GM13976 (cell line): Measurements from ENCODE around the gene VTI1A.

Experiments used
- DNase-seq: peaks from one replicate; pipeline ENCODE4 v3.0.0; 2012; ENCODE audit warnings: low spot score
- CTCF ChIP-seq: IDR thresholded peaks from 2 replicates; pipeline ENCODE4 v1.5.1; 2012; ENCODE audit warnings: borderline replicate concordance, mild to moderate bottlenecking; ENCODE audit not compliant: insufficient read depth; ENCODE audit errors: extremely low read depth, missing control alignments, control extremely low read depth
- in situ Hi-C: fragments of 300-500 bp; cut with MboI; formaldehyde crosslinking; loops from one replicate; pipeline ENCODE4 v1.12.0; 2022; ENCODE audit warnings: low sequenced_read_pairs, mixed read lengths, inconsistent platforms; ENCODE audit not compliant: unreplicated experiment

VTI1A gene

GRCh38 chr10:112710528-112710927 lies 263.5 kb downstream of the VTI1A start:
- in situ Hi-C loops, result loop anchor here (25.0 kb wide), 1 partner anchor 677 kb away; no protein-coding TSS in a partner anchor
- DNase-seq, result no peak
- no peak for TF ChIP-seq CTCF

- in situ Hi-C loops, result loop anchor here (25.0 kb wide), 1 partner anchor 676 kb away; no protein-coding TSS in a partner anchor
- TF ChIP-seq CTCF, result no peak
- DNase-seq, result no peak
Measured at GRCh38 chr10:112711366-112711765, 264.4 kb downstream of the VTI1A start.

GRCh38 chr10:112712536-112712935 lies 265.5 kb downstream of the VTI1A start:
- no peak for DNase-seq
- no peak for TF ChIP-seq CTCF
- in situ Hi-C loops, result loop anchor here (25.0 kb wide), 1 partner anchor 675 kb away; no protein-coding TSS in a partner anchor

GRCh38 chr10:112713411-112713810 lies 266.4 kb downstream of the VTI1A start:
- in situ Hi-C loops, result loop anchor here (25.0 kb wide), 1 partner anchor 674 kb away; no protein-coding TSS in a partner anchor
- no peak for DNase-seq
- TF ChIP-seq CTCF, result no peak

GRCh38 chr10:112715581-112715980 lies 268.6 kb downstream of the VTI1A start:
- TF ChIP-seq CTCF, result no peak
- no peak for DNase-seq
- in situ Hi-C loops, result loop anchor here (25.0 kb wide), 1 partner anchor 672 kb away; no protein-coding TSS in a partner anchor

- in situ Hi-C loops, result loop anchor here (25.0 kb wide), 1 partner anchor 671 kb away; no protein-coding TSS in a partner anchor
- DNase-seq, result no peak
Measured at GRCh38 chr10:112716076-112716475, 269.1 kb downstream of the VTI1A start.

More at GRCh38 chr10:112716076-112716475, 269.1 kb downstream of the VTI1A start:
- no peak for TF ChIP-seq CTCF
